Ecto neural progenitor cell (in vitro differentiated cells): ENCODE measurements around the gene DIABLO.
"Not testable (repeated sequence)": the region's sequence is repeated elsewhere in the genome, so short reads cannot be mapped to it uniquely, and the experiment has no call there.

Experiments
- DNase-seq: peaks from one replicate; pipeline ENCODE4 v3.0.0-alpha.2; 2018; ENCODE audit warnings: low spot score

DIABLO gene

GRCh38 chr12:122189626-122190475, 36.0 kb downstream of the DIABLO start:
- no peak for DNase-seq

- DNase-seq = no peak
Measured at GRCh38 chr12:122187466-122187865, 38.4 kb downstream of the DIABLO start.

- no peak for DNase-seq
Measured at GRCh38 chr12:122185494-122186082, 40.3 kb downstream of the DIABLO start.

- DNase-seq = no peak
Measured at GRCh38 chr12:122185079-122185478, 40.8 kb downstream of the DIABLO start.

- DNase-seq = no peak
Measured at GRCh38 chr12:122184517-122184916, 41.3 kb downstream of the DIABLO start.

- DNase-seq = no peak
Measured at GRCh38 chr12:122183588-122183940, 42.3 kb downstream of the DIABLO start.

GRCh38 chr12:122182887-122183587, 42.8 kb downstream of the DIABLO start, which contains the start of gene LRRC43:
TSS of gene LRRC43 (plus strand) at chr12:122183123. CDS start at chr12:122183145, 22 bp downstream.
- peak; percentile 84 for DNase-seq

GRCh38 chr12:122176473-122176872, 49.4 kb downstream of the DIABLO start:
- DNase-seq = not testable (repeated sequence)

- DNase-seq = no peak
Measured at GRCh38 chr12:122174155-122174845, 51.6 kb downstream of the DIABLO start, which contains the start of gene IL31. TSS of gene IL31 (minus strand) at chr12:122174221. CDS start at chr12:122174172, 49 bp downstream.

- no peak for DNase-seq
Measured at GRCh38 chr12:122172262-122172939, 53.5 kb downstream of the DIABLO start.

- no peak for DNase-seq
Measured at GRCh38 chr12:122171399-122171798, 54.5 kb downstream of the DIABLO start.

- no peak for DNase-seq
Measured at GRCh38 chr12:122168492-122168891, 57.4 kb downstream of the DIABLO start.

GRCh38 chr12:122167356-122167925, 58.4 kb downstream of the DIABLO start:
- DNase-seq = no peak

GRCh38 chr12:122166422-122167349, 59.2 kb downstream of the DIABLO start:
- no peak for DNase-seq

GRCh38 chr12:122162976-122163375, 62.9 kb downstream of the DIABLO start:
- no peak for DNase-seq

GRCh38 chr12:122161682-122162081, 64.2 kb downstream of the DIABLO start:
- DNase-seq = no peak

- DNase-seq = no peak
Measured at GRCh38 chr12:122160761-122161160, 65.1 kb downstream of the DIABLO start.

GRCh38 chr12:122159882-122160281, 66.0 kb downstream of the DIABLO start:
- no peak for DNase-seq

GRCh38 chr12:122158700-122159285, 67.1 kb downstream of the DIABLO start:
- DNase-seq = no peak
